Endothelial cell of umbilical vein (primary cell): ENCODE data around the gene RILPL1. TPM values are rescaled to one million over a fixed set of nuclear protein-coding genes. Genes with fewer than 3 reads are reported as not detected.
"Not testable (repeated sequence)": the region's sequence is repeated elsewhere in the genome, so short reads cannot be mapped to it uniquely, and the experiment has no call there.

Experiments
- BruUV-seq: library from RNA; stranded (reverse); fragments of 400-500 nt; replicated peaks from 2 replicates; lab custom pipeline; 2021; lab: Mats Ljungman, UMichigan
- CTCF ChIA-PET: fragments of 300-600, 350-600 bp; sonication (Branson Sonifier 250); formaldehyde crosslinking; loops from one replicate; lab custom pipeline; 2021; ENCODE audit warnings: antibody characterized with exemption, inconsistent platforms; lab: Charles Lee
- POLR2A ChIA-PET: fragments of 300-600, 350-600 bp; sonication (Branson Sonifier 250); formaldehyde crosslinking; loops from one replicate; lab custom pipeline; 2021; ENCODE audit warnings: antibody characterized with exemption, inconsistent platforms; lab: Charles Lee
- DNase-seq: peaks from one replicate; pipeline ENCODE4 v3.0.0-alpha.2; 2011; ENCODE audit warnings: low read depth, low spot score
- FAIRE-seq: peaks from 2 replicates; lab custom pipeline; 2011; peaks lifted over from hg19 to GRCh38; lab: Jason Lieb, UNC
- H2AFZ ChIP-seq: 2 replicates; pipeline ENCODE4 v1.6.0; 2012; ENCODE audit warnings: low read depth, low read length, control low read depth, inconsistent platforms
- H3K27ac ChIP-seq: 2 replicates; pipeline ENCODE4 v1.5.1; 2011; ENCODE audit warnings: low read depth, mild to moderate bottlenecking, control low read depth, low read length, moderate library complexity; ENCODE audit not compliant: insufficient read depth
- H3K27me3 ChIP-seq, 2 experiments: 2 replicates each; pipeline versions ENCODE4 v1.6.0 to v1.6.1; 2011; ENCODE audit warnings: low read length in 2 of 2, mixed read lengths in 1 of 2; ENCODE audit not compliant: control insufficient read depth in 2 of 2, insufficient read depth in 2 of 2
- H3K36me3 ChIP-seq, 2 experiments: 2 replicates in 1 of 2; 3 replicates in 1 of 2; pipeline ENCODE4 v1.5.1; 2011; ENCODE audit warnings: low read length in 2 of 2, mild to moderate bottlenecking in 1 of 2, moderate library complexity in 1 of 2; ENCODE audit not compliant: control insufficient read depth in 2 of 2, insufficient read depth in 2 of 2; ENCODE audit errors: extremely low read depth in 1 of 2
- H3K4me1 ChIP-seq: 3 replicates; pipeline ENCODE4 v1.5.1; 2011; ENCODE audit warnings: mild to moderate bottlenecking, low read length; ENCODE audit not compliant: control insufficient read depth, insufficient read depth; ENCODE audit errors: extremely low read depth
- H3K4me2 ChIP-seq: 2 replicates; pipeline ENCODE4 v1.6.1; 2011; ENCODE audit warnings: low read length, control low read depth, mixed read lengths; ENCODE audit not compliant: insufficient read depth
- H3K4me3 ChIP-seq, 3 experiments: fragments of 200-600 bp in 1 of 3; sonication (generic), shearing (Covaris generic) in 1 of 3; replicated peaks in 1 of 3; 2 replicates each; pipeline ENCODE4 v1.5.1; 2011 to 2016; ENCODE audit warnings: control low read depth in 3 of 3, low read length in 3 of 3, mild to moderate bottlenecking in 2 of 3, inconsistent platforms in 1 of 3, low read depth in 1 of 3, moderate library complexity in 1 of 3; ENCODE audit not compliant: insufficient read depth in 1 of 3
- H3K79me2 ChIP-seq: 2 replicates; pipeline ENCODE4 v1.6.0; 2012; ENCODE audit warnings: low read length, inconsistent platforms; ENCODE audit not compliant: control insufficient read depth, insufficient read depth
- H3K9ac ChIP-seq: replicated peaks from 2 replicates; pipeline ENCODE3; 2011; ENCODE audit warnings: low read length, control low read depth; ENCODE audit not compliant: insufficient read depth; ENCODE audit errors: extremely low read depth
- H3K9me1 ChIP-seq: replicated peaks from 3 replicates; pipeline ENCODE4 v1.6.0; 2011; ENCODE audit warnings: mild to moderate bottlenecking, low read length; ENCODE audit not compliant: control insufficient read depth, insufficient read depth; ENCODE audit errors: extremely low read depth
- H3K9me3 ChIP-seq: replicated peaks from 2 replicates; pipeline ENCODE4 v1.5.1; 2012; ENCODE audit warnings: low read length, inconsistent platforms; ENCODE audit not compliant: control insufficient read depth, insufficient read depth
- H4K20me1 ChIP-seq: replicated peaks from 2 replicates; pipeline ENCODE3; 2011; ENCODE audit warnings: mild to moderate bottlenecking, low read length; ENCODE audit not compliant: control insufficient read depth, insufficient read depth; ENCODE audit errors: extremely low read depth
- FOS ChIP-seq: IDR thresholded peaks from 2 replicates; pipeline ENCODE4 v1.6.1; 2011; ENCODE audit warnings: mild to moderate bottlenecking, low read length, moderate library complexity, borderline replicate concordance; ENCODE audit not compliant: insufficient read depth
- POLR2A ChIP-seq: IDR thresholded peaks from 2 replicates; pipeline ENCODE4 v1.6.1; 2012; ENCODE audit warnings: low read depth, mild to moderate bottlenecking, control low read depth, low read length
- dilution Hi-C: fragments of 300-500 bp; cut with MboI; formaldehyde crosslinking; loops from one replicate; pipeline ENCODE4 v1.15.0; 2019; ENCODE audit warnings: low sequenced_read_pairs; ENCODE audit not compliant: extremely low pct_ligation_motif_present
- intact Hi-C: fragments of 100-400 bp; cut with micrococcal nuclease; formaldehyde crosslinking; loops from one replicate; pipeline ENCODE4 v1.10.0; 2022
- polyA plus RNA-seq, 4 experiments: library from polyadenylated mRNA; depleted of rRNA in 3 of 4; stranded (reverse) in 3 of 4; unstranded in 1 of 4; fragments of >200 nt; gene quantifications; 2 replicates each; pipeline versions ENCODE4 v1.2.1 to v1.2.3, GENCODE V29; 2011 to 2012; ENCODE audit warnings: missing spikeins in 1 of 4
- total RNA-seq: library from RNA; stranded (reverse); gene quantifications from 2 replicates; pipeline ENCODE4 v1.2.3, GENCODE V29; 2021

Gene RILPL1
- total and polyA plus RNA-seq, 2 donors (not counting 3 experiments of a cell fraction or from before 2014, with no cell fraction given) = 30.4 to 34.3 TPM

DNA sequence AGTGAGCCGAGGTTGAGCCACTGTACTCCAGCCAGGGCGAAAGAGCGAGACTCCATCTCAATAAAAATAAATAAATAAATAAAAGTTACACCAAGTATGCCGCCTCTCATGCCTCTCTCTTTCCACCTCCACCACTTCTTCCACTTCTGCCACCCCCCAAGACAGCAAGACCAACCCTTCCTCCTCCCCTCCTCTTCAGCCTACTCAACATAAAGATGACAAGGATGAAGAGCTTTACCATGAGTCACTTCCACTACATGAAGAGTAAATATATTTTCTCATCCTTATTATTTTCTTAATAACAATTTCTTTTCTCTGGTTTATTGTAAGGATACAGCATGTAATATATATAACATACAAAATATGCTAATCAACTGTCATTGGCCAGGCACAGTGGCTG, 47.3 kb upstream of the RILPL1 start:
- Histone ChIP-seq H4K20me1 (no peaks in the 10 kb centered on the region), H3K36me3 (no peaks in the 10 kb centered on the region), H3K4me2 (no peak overlapping the region), H3K27ac (no peak overlapping the region), H3K9me3 (no peaks in the 10 kb centered on the region), H3K4me1 (peaks cover 15% of the 10 kb centered on the region), H3K9me1 (no peaks in the 10 kb centered on the region), H3K79me2 (peaks cover 27% of the 10 kb centered on the region), H3K27me3 (no peaks in the 10 kb centered on the region), H3K4me3 (no peak overlapping the region), H2AFZ (no peak overlapping the region), H3K9ac (no peak overlapping the region)
- no peak for TF ChIP-seq POLR2A
- peak; percentile 29 for TF ChIP-seq FOS
- no peak for FAIRE-seq
- ChIA-PET CTCF (no interaction called here), POLR2A (no interaction called here)
- dilution Hi-C loops (no loop called here), intact Hi-C loops (loop anchor here (5.0 kb wide), 1 partner anchor 123 kb away; the partner anchor contains the start of gene SNRNP35)
- no TSS peak for BruUV-seq
- DNase-seq = no peak

DNA sequence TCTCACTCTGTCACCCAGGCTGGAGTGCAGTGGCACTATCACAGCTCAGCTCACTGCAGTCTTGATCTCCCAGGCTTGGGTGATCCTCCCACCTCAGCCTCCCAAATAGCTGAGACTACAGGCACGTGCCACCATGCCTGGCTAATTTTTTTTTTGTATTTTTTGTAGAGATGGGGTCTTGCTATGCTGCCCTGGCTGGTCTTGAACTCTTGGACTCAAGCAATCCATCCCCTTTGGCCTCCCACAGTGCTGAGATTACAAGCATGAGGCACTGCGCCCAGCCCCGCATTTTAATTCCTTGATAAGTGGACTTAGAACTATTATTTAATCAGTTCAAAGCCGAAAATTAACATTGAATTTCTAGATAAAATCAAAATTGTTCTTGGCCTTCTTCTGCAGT, 45.3 kb upstream of the RILPL1 start:
- H3K9ac ChIP-seq, DNase-seq, H3K9me3 ChIP-seq, H3K4me2 ChIP-seq, H3K4me1 ChIP-seq, POLR2A ChIA-PET, H4K20me1 ChIP-seq, FAIRE-seq, H2AFZ ChIP-seq, H3K4me3 ChIP-seq, H3K9me1 ChIP-seq, intact Hi-C loops, H3K36me3 ChIP-seq, BruUV-seq, H3K27me3 ChIP-seq, dilution Hi-C loops, H3K27ac ChIP-seq: not testable (repeated sequence)
- CTCF ChIA-PET = interaction anchor here (0.6 kb wide), 1 partner anchor 169 kb away, joined by 3 read pairs; no protein-coding TSS in a partner anchor
- H3K79me2 ChIP-seq = peaks cover 13% of the 10 kb centered on the region
